ENCODE measurements around the gene ANXA3.

DNA sequence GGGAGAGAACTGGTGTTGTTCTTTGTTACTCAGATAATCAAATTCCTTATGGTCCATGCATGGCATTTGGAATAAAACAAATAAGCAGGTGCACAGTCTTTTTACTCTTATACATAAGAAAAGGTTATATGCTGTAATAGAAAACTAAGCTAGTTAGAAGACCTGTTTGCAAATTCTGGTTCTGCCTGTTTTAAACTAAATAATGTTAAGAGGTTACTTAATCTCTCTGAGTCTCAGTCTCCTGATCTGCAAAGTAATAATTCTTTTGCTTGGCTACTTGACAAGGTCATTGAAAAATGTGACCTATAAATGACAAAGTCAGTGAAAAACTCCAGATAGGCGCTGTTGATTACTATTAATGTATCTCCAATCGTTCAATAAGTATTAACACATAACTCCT is 42.5 kb upstream of the ANXA3 start:
- TF ChIP-seq CTCF (IDR thresholded peaks at IDR 0.05): no peak
- TF ChIP-seq POLR2AphosphoS5 (IDR thresholded peaks at IDR 0.05): no peak
- TF ChIP-seq POLR2A (IDR thresholded peaks at IDR 0.05): no peak
- TF ChIP-seq EP300 (IDR thresholded peaks at IDR 0.05): no peak

Data from stomach (tissue), 4 donors.